OCI-LY3 (cell line): ENCODE results near the gene BMPR2.
"Not testable (repeated sequence)": the region's sequence is repeated elsewhere in the genome, so short reads cannot be mapped to it uniquely, and the experiment has no call there.

Experiments
- H2AFZ ChIP-seq: fragments of 200-600, 300-600 bp; shearing (Covaris generic); 2 replicates; pipeline ENCODE4 v1.6.0; 2014; ENCODE audit warnings: antibody characterized with exemption, low read depth, low read length
- H3K27ac ChIP-seq: fragments of 200-600, 300-600 bp; sonication (generic); 2 replicates; pipeline ENCODE4 v1.5.1; 2014; ENCODE audit warnings: mild to moderate bottlenecking, low read length, moderate library complexity, mixed read lengths
- H3K27me3 ChIP-seq: fragments of 200-600, 300-600 bp; sonication (generic); 2 replicates; pipeline ENCODE4 v1.6.1; 2014; ENCODE audit warnings: low read depth, low read length, mixed read lengths
- H3K36me3 ChIP-seq: fragments of 200-600, 300-600 bp; sonication (generic); replicated peaks from 2 replicates; pipeline ENCODE3; 2014; ENCODE audit warnings: low read depth, low read length, mixed read lengths
- H3K4me1 ChIP-seq: fragments of 300-600, 200-600 bp; sonication (generic); 2 replicates; pipeline ENCODE4 v1.6.1; 2014; ENCODE audit warnings: low read length, mixed read lengths
- H3K4me2 ChIP-seq: fragments of 200-600, 300-600 bp; sonication (generic); 2 replicates; pipeline ENCODE4 v1.6.1; 2014; ENCODE audit warnings: low read length, mixed read lengths
- H3K4me3 ChIP-seq: fragments of 300-600, 200-600 bp; sonication (generic); 2 replicates; pipeline ENCODE4 v1.5.1; 2014; ENCODE audit warnings: antibody characterized with exemption, mild to moderate bottlenecking, low read length, moderate library complexity
- H3K79me2 ChIP-seq: fragments of 300-600, 200-600 bp; shearing (Covaris generic); 2 replicates; pipeline ENCODE4 v1.6.1; 2014; ENCODE audit warnings: mild to moderate bottlenecking, low read length, mixed read lengths
- H3K9ac ChIP-seq: fragments of 300-600, 200-600 bp; shearing (Covaris generic); 2 replicates; pipeline ENCODE4 v1.6.0; 2014; ENCODE audit warnings: mild to moderate bottlenecking, low read length, moderate library complexity
- H3K9me3 ChIP-seq: fragments of 200-600, 300-600 bp; shearing (Covaris generic); 2 replicates; pipeline ENCODE4 v1.6.1; 2014; ENCODE audit warnings: low read length, mixed read lengths; ENCODE audit not compliant: insufficient read depth
- H4K20me1 ChIP-seq: fragments of 200-600, 300-600 bp; sonication (generic); 2 replicates; pipeline ENCODE4 v1.6.1; 2016; ENCODE audit warnings: low read length, mixed read lengths; ENCODE audit not compliant: insufficient read depth
- EZH2phosphoT487 ChIP-seq: fragments of 200-600 bp; shearing (Covaris generic); IDR thresholded peaks from 2 replicates; pipeline ENCODE4 v1.6.1; 2018; ENCODE audit warnings: antibody characterized with exemption, mixed run types, low read depth
- TF ChIP-seq, protein P1 (sequence below): fragments of 200-600, 300-600 bp; sonication (generic); IDR thresholded peaks from 2 replicates; pipeline ENCODE4 v1.5.1; 2014; ENCODE audit warnings: antibody characterized with exemption, low read length, low read depth

Gene BMPR2

DNA sequence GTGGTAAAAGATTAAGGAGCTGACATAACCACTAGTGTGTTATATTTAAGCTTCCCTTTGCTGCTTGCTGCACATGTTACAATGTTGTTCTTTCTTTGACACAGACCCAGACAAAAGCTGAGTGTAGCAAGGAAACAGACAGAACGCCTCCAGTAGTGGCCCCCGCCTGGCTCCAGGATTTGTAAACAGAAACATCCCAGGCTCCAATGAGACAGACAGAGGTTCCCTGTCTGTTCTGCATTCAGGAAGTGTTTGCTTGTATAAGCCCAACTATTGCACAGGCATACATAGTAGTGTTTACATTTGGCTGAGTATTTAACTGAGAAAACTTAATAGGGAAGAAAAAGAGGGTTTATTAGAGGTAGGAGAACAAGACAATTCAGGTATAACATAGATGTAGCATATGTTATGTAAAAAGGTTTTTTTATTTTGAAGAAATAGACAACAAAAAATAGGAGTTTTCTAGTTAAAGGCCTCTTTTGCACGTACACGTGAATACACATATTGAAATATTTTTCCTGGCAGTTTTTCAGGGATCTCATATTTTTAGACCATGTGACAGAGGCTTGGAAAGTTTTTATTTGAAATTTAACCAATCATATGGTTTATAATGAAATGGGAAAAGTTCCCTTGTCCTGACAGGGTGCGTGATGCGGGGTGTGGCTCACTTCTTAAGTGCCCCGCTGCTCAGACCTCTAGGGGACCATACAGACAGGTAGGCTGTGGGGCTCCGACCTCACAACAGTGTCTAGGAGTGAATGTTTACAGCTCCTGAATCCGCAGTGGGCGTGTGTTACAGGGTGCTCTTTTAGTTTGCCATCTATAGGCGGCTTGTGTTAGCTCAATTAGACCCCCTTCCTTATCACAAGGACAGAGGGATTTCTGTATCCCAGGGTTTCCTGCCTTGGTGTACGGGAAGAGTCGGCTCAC is 118.4 kb downstream of the BMPR2 start:
- H3K4me2 ChIP-seq: no peak overlapping the region
- no peak overlapping the region for H3K4me3 ChIP-seq
- H2AFZ ChIP-seq: no peak overlapping the region
- H4K20me1 ChIP-seq: no peaks in the 10 kb centered on the region
- no peaks in the 10 kb centered on the region for H3K4me1 ChIP-seq
- H3K9me3 ChIP-seq: no peaks in the 10 kb centered on the region
- H3K9ac ChIP-seq: no peak overlapping the region
- TF ChIP-seq, protein P1, sequence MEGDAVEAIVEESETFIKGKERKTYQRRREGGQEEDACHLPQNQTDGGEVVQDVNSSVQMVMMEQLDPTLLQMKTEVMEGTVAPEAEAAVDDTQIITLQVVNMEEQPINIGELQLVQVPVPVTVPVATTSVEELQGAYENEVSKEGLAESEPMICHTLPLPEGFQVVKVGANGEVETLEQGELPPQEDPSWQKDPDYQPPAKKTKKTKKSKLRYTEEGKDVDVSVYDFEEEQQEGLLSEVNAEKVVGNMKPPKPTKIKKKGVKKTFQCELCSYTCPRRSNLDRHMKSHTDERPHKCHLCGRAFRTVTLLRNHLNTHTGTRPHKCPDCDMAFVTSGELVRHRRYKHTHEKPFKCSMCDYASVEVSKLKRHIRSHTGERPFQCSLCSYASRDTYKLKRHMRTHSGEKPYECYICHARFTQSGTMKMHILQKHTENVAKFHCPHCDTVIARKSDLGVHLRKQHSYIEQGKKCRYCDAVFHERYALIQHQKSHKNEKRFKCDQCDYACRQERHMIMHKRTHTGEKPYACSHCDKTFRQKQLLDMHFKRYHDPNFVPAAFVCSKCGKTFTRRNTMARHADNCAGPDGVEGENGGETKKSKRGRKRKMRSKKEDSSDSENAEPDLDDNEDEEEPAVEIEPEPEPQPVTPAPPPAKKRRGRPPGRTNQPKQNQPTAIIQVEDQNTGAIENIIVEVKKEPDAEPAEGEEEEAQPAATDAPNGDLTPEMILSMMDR: no peak
- no peak for TF ChIP-seq EZH2phosphoT487
- no peak overlapping the region for H3K27ac ChIP-seq
- H3K79me2 ChIP-seq: no peaks in the 10 kb centered on the region
- no peaks in the 10 kb centered on the region for H3K27me3 ChIP-seq
- H3K36me3 ChIP-seq: no peaks in the 10 kb centered on the region

DNA sequence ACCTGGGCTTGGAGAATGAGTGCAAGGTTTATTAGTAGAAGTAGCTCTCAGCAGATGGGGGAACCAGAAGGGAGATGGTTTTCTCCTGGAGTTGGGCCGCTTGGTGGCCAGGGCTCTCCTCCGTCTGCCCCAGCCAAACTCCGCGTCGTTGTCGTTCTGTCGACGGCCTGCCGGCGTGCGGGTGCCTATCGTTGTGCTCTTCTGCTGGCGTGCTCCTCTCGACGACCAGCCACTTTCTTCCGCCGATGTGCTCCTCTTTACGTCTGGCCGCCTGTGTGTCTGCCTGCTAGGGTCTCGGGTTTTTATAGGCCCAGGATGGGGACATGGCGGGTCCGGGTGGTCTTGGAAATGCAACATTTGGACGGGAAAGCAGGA is 119.1 kb downstream of the BMPR2 start:
- H3K27ac ChIP-seq: no peak overlapping the region
- no peaks in the 10 kb centered on the region for H3K27me3 ChIP-seq
- H3K36me3 ChIP-seq: no peaks in the 10 kb centered on the region
- no peak overlapping the region for H3K4me2 ChIP-seq
- H3K9ac ChIP-seq: no peak overlapping the region
- H3K79me2 ChIP-seq: no peaks in the 10 kb centered on the region
- no peaks in the 10 kb centered on the region for H3K9me3 ChIP-seq
- H2AFZ ChIP-seq: no peak overlapping the region
- no peak for TF ChIP-seq EZH2phosphoT487
- TF ChIP-seq, protein P1: no peak
- no peak overlapping the region for H3K4me3 ChIP-seq
- no peaks in the 10 kb centered on the region for H4K20me1 ChIP-seq
- no peaks in the 10 kb centered on the region for H3K4me1 ChIP-seq

DNA sequence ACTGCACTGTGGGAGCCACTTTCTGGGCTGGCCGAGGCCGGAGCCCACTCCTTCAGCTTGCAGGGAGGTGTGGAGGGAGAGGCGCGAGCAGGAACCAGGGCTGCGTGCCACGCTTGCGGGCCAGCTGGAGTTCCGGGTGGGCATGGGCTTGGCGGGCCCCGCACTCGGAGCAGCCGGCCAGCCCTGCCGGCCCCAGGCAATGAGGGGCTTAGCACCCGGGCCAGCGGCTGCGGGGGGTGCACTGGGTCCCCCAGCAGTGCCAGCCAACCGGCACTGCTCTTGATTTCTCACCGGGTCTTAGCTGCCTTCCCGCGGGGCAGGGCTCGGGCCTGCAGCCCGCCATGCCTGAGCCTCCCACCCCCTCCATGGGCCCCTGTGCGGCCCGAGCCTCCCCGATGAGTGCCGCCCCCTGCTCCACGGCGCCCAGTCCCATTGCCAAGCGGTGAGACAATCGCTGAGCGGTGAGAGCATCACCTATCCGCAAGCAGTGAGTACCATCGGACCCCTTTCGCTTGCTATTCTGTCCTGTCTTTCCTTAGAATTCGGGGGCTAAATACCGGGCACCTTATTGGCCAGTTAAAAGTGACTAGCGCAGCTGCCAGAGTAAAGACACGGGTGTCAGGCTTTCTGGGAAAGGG is 120.8 kb downstream of the BMPR2 start:
- not testable (repeated sequence) for H3K4me2 ChIP-seq, H3K9ac ChIP-seq, H3K79me2 ChIP-seq

DNA sequence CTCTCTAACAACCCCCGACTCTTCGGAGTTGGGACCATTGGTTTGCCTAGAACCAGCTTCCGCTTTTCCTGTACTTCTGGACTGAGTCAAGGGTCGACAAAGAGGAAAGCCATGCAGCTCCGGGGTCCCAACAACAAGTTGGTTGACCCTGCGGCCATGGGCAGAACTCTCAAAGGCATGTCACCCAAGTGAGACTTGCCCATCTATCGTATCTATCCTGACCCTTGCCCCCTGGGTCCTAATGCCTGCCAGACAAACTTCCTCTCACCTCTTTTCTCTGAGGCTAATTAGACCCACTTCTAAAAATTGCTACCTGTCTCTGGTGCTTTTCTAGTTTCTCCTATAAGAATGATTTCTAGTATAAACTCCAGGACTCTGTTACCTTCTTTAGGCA is 121.3 kb downstream of the BMPR2 start:
- H3K27ac ChIP-seq, H3K36me3 ChIP-seq, H3K4me1 ChIP-seq, H4K20me1 ChIP-seq, H2AFZ ChIP-seq, H3K9me3 ChIP-seq, H3K4me3 ChIP-seq, H3K4me2 ChIP-seq, H3K9ac ChIP-seq, H3K27me3 ChIP-seq, H3K79me2 ChIP-seq: not testable (repeated sequence)

More for the DNA sequence above, 120.8 kb downstream of the BMPR2 start:
- H3K27me3 ChIP-seq, H4K20me1 ChIP-seq, H3K4me1 ChIP-seq, H3K36me3 ChIP-seq, H3K27ac ChIP-seq, H3K4me3 ChIP-seq, H2AFZ ChIP-seq, H3K9me3 ChIP-seq: not testable (repeated sequence)

DNA sequence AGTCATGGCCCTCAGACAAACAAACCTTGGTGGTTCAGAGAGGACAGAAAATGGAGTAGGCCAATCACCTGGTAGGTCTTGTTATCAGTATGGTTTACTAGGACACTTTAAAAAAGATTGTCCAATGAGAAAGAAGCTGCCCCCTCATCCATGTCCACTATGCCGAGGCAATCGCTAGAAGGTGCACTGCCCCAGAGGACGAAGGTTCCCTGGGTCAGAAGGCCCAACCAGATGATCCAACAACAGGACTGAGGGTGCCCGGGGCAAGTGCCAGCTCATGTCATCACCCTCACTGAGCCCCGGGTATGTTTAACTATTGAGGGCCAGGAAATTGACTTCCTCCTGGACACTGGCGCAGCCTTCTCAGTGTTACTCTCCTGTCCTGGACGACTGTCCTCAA is 123.7 kb downstream of the BMPR2 start:
- not testable (repeated sequence) for H3K9me3 ChIP-seq, H3K27ac ChIP-seq, H3K4me1 ChIP-seq, H3K4me2 ChIP-seq, H3K79me2 ChIP-seq, H3K9ac ChIP-seq, H4K20me1 ChIP-seq, H3K27me3 ChIP-seq, H3K36me3 ChIP-seq, H2AFZ ChIP-seq, H3K4me3 ChIP-seq

DNA sequence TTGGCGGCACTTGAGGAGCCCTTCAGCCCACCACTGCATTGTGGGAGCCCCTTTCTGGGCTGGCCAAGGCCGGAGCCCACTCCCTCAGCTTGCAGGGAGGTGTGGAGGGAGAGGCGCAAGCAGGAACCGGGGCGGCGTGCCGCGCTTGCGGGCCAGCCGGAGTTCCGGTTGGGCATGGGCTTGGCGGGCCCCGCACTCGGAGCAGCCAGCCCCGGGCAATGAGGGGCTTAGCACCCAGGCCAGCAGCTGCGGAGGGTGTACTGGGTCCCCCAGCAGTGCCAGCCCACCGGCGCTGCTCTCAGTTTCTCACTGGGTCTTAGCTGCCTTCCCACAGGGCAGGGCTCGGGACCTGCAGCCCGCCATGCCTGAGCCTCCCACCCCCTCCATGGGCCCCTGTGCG is 127.1 kb downstream of the BMPR2 start:
- not testable (repeated sequence) for H3K4me1 ChIP-seq, H3K36me3 ChIP-seq, H4K20me1 ChIP-seq, H2AFZ ChIP-seq, H3K27ac ChIP-seq, H3K79me2 ChIP-seq, H3K4me2 ChIP-seq, H3K9me3 ChIP-seq, H3K9ac ChIP-seq, H3K27me3 ChIP-seq, H3K4me3 ChIP-seq
